Lower leg skin (tissue), 3 donors: ENCODE results near the gene NRXN3.

Experiments
- POLR2A ChIP-seq, 2 donors: fragments of 450-650 bp; IDR thresholded peaks; one replicate each; pipeline ENCODE4 v1.6.1; 2016 to 2017; ENCODE audit warnings: antibody characterized with exemption in 2 of 2, mild to moderate bottlenecking in 1 of 2, moderate library complexity in 1 of 2
- TF ChIP-seq, protein P1 (sequence below), 3 donors: fragments of 450-650 bp; IDR thresholded peaks; one replicate each; pipeline ENCODE4 v1.5.1; 2016; ENCODE audit warnings: antibody characterized with exemption in 3 of 3, mild to moderate bottlenecking in 3 of 3, moderate library complexity in 2 of 3

GRCh38 chr14:79278286-79278797, 1108.2 kb downstream of the NRXN3 start:
- TF ChIP-seq, protein P1, sequence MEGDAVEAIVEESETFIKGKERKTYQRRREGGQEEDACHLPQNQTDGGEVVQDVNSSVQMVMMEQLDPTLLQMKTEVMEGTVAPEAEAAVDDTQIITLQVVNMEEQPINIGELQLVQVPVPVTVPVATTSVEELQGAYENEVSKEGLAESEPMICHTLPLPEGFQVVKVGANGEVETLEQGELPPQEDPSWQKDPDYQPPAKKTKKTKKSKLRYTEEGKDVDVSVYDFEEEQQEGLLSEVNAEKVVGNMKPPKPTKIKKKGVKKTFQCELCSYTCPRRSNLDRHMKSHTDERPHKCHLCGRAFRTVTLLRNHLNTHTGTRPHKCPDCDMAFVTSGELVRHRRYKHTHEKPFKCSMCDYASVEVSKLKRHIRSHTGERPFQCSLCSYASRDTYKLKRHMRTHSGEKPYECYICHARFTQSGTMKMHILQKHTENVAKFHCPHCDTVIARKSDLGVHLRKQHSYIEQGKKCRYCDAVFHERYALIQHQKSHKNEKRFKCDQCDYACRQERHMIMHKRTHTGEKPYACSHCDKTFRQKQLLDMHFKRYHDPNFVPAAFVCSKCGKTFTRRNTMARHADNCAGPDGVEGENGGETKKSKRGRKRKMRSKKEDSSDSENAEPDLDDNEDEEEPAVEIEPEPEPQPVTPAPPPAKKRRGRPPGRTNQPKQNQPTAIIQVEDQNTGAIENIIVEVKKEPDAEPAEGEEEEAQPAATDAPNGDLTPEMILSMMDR (IDR thresholded peaks at IDR 0.05), result no peak
- no peak for TF ChIP-seq POLR2A (IDR thresholded peaks at IDR 0.05)
